ENCODE data around the gene CLEC16A.

The CLEC16A gene

GRCh38 chr16:11117576-11118211 is 173.3 kb downstream of the CLEC16A start:
- Histone ChIP-seq H3K36me3 (ENCODE audit: insufficient read depth, low read length) (peaks cover 31% of the 10 kb centered on the region), H2AFZ (ENCODE audit: low read depth, low read length) (no peak overlapping the region), H3K4me3 (ENCODE audit: low read depth in 1 of 2, low read length in 2 of 2) (no peak overlapping the region), H3K9me3 (ENCODE audit: insufficient read depth, low read length, severe bottlenecking) (no peaks in the 10 kb centered on the region), H4K20me1 (ENCODE audit: insufficient read depth, low read length) (no peaks in the 10 kb centered on the region), H3K4me1 (ENCODE audit: insufficient read depth, low read length) (peaks cover 43% of the 10 kb centered on the region), H3K79me2 (ENCODE audit: insufficient read depth, low read length) (no peaks in the 10 kb centered on the region), H3K27ac (ENCODE audit: low read length) (no peak overlapping the region), H3K4me2 (ENCODE audit: insufficient read depth, low read length) (no peak overlapping the region), H3K27me3 (ENCODE audit: insufficient read depth, low read length, poor library complexity) (no peaks in the 10 kb centered on the region), H3K9ac (ENCODE audit: low read depth, low read length) (no peak overlapping the region)
- TF ChIP-seq EZH2 (IDR thresholded peaks at IDR 0.05; ENCODE audit: borderline replicate concordance, low read depth, low read length, severe bottlenecking) (no peak), CTCF (IDR thresholded peaks at IDR 0.05; ENCODE audit: borderline replicate concordance, extremely low read depth, low read length, poor library complexity, severe bottlenecking) (no peak)
- DNase-seq (no peak), ATAC-seq (ENCODE audit: insufficient read depth, low read depth) (no peak)

- H3K4me1 ChIP-seq (ENCODE audit: insufficient read depth, low read length): peaks cover 35% of the 10 kb centered on the region
- DNase-seq (no peak), ATAC-seq (ENCODE audit: insufficient read depth, low read depth) (no peak)
- H3K27ac ChIP-seq (ENCODE audit: low read length): no peak overlapping the region
- no peaks in the 10 kb centered on the region for H3K27me3 ChIP-seq (ENCODE audit: insufficient read depth, low read length, poor library complexity)
- no peaks in the 10 kb centered on the region for H3K9me3 ChIP-seq (ENCODE audit: insufficient read depth, low read length, severe bottlenecking)
- H3K9ac ChIP-seq (ENCODE audit: low read depth, low read length): no peak overlapping the region
- no peak overlapping the region for H3K4me3 ChIP-seq (ENCODE audit: low read depth in 1 of 2, low read length in 2 of 2)
- no peak overlapping the region for H3K4me2 ChIP-seq (ENCODE audit: insufficient read depth, low read length)
- H3K79me2 ChIP-seq (ENCODE audit: insufficient read depth, low read length): no peaks in the 10 kb centered on the region
- no peaks in the 10 kb centered on the region for H4K20me1 ChIP-seq (ENCODE audit: insufficient read depth, low read length)
- peaks cover 38% of the 10 kb centered on the region for H3K36me3 ChIP-seq (ENCODE audit: insufficient read depth, low read length)
- no peak overlapping the region for H2AFZ ChIP-seq (ENCODE audit: low read depth, low read length)
- no peak for TF ChIP-seq EZH2 (IDR thresholded peaks at IDR 0.05; ENCODE audit: borderline replicate concordance, low read depth, low read length, severe bottlenecking)
- TF ChIP-seq CTCF (IDR thresholded peaks at IDR 0.05; ENCODE audit: borderline replicate concordance, extremely low read depth, low read length, poor library complexity, severe bottlenecking): no peak
These were observed 174.1 kb downstream of the CLEC16A start for GRCh38 chr16:11118479-11118878.

- H3K4me1 ChIP-seq (ENCODE audit: insufficient read depth, low read length): peaks cover 9% of the 10 kb centered on the region; the same call in 1 of the 2 replicates
- no peaks in the 10 kb centered on the region for H4K20me1 ChIP-seq (ENCODE audit: insufficient read depth, low read length)
- H3K9me3 ChIP-seq (ENCODE audit: insufficient read depth, low read length, severe bottlenecking): no peaks in the 10 kb centered on the region
- H3K4me3 ChIP-seq (ENCODE audit: low read depth in 1 of 2, low read length in 2 of 2): no peak overlapping the region
- H3K36me3 ChIP-seq (ENCODE audit: insufficient read depth, low read length): peaks cover 63% of the 10 kb centered on the region
- no peak overlapping the region for H3K27ac ChIP-seq (ENCODE audit: low read length)
- ATAC-seq (ENCODE audit: insufficient read depth, low read depth) (no peak), DNase-seq (no peak)
- TF ChIP-seq EZH2 (IDR thresholded peaks at IDR 0.05; ENCODE audit: borderline replicate concordance, low read depth, low read length, severe bottlenecking): no peak
- no peak for TF ChIP-seq CTCF (IDR thresholded peaks at IDR 0.05; ENCODE audit: borderline replicate concordance, extremely low read depth, low read length, poor library complexity, severe bottlenecking)
- no peaks in the 10 kb centered on the region for H3K79me2 ChIP-seq (ENCODE audit: insufficient read depth, low read length)
- no peak overlapping the region for H3K4me2 ChIP-seq (ENCODE audit: insufficient read depth, low read length)
- no peak overlapping the region for H2AFZ ChIP-seq (ENCODE audit: low read depth, low read length)
- no peak overlapping the region for H3K9ac ChIP-seq (ENCODE audit: low read depth, low read length)
- H3K27me3 ChIP-seq (ENCODE audit: insufficient read depth, low read length, poor library complexity): no peaks in the 10 kb centered on the region
These were observed 176.8 kb downstream of the CLEC16A start for GRCh38 chr16:11121083-11121608.
